Activated CD4-positive, alpha-beta memory T cell treated with anti-CD3 and anti-CD28 coated beads for 36 hours (primary cell): ENCODE data around the gene SNRNP35. TPM values are rescaled to one million over a fixed set of nuclear protein-coding genes. Genes with fewer than 3 reads are reported as not detected.
"Not testable (repeated sequence)": the region's sequence is repeated elsewhere in the genome, so short reads cannot be mapped to it uniquely, and the experiment has no call there.

ENCODE experiments used
- CTCF ChIA-PET: fragments of 350-600 bp; sonication (Branson Sonifier 250); formaldehyde crosslinking; loops from one replicate; lab custom pipeline; 2021; ENCODE audit warnings: antibody characterized with exemption, inconsistent platforms; lab: Charles Lee
- POLR2A ChIA-PET: fragments of 350-600 bp; sonication (Branson Sonifier 250); formaldehyde crosslinking; loops from one replicate; lab custom pipeline; 2021; ENCODE audit warnings: antibody characterized with exemption; lab: Charles Lee
- DNase-seq: peaks from one replicate; pipeline ENCODE4 v3.0.0-alpha.2; 2020
- H3K27ac Mint-ChIP-seq: one replicate; pipeline ENCODE4 v1.8.0; 2021; ENCODE audit warnings: mixed read lengths
- H3K27me3 Mint-ChIP-seq: one replicate; pipeline ENCODE4 v1.8.0; 2021; ENCODE audit warnings: mixed read lengths
- H3K36me3 Mint-ChIP-seq: one replicate; pipeline ENCODE4 v1.8.0; 2021; ENCODE audit warnings: mixed read lengths
- H3K4me1 Mint-ChIP-seq: one replicate; pipeline ENCODE4 v1.8.0; 2021; ENCODE audit warnings: low read depth, mixed read lengths
- H3K4me3 Mint-ChIP-seq: one replicate; pipeline ENCODE4 v1.8.0; 2021; ENCODE audit warnings: mild to moderate bottlenecking, mixed read lengths
- H3K9me3 Mint-ChIP-seq: one replicate; pipeline ENCODE4 v1.8.0; 2021; ENCODE audit warnings: mixed read lengths
- intact Hi-C: fragments of 100-400 bp; cut with micrococcal nuclease; formaldehyde crosslinking; loops from one replicate; pipeline ENCODE4 v1.15.1; 2023
- total RNA-seq, 2 experiments: library from RNA; stranded (reverse); gene quantifications; one replicate each; pipeline ENCODE4 v1.2.3, GENCODE V29; 2021

SNRNP35 gene
- total RNA-seq, 2 experiments from 2014 or later = 28.6 to 30.6 TPM

GRCh38 chr12:123492339-123493039, 34.5 kb downstream of the SNRNP35 start:
- H3K27ac Mint-ChIP-seq, H3K27me3 Mint-ChIP-seq, H3K9me3 Mint-ChIP-seq, H3K4me3 Mint-ChIP-seq, DNase-seq, POLR2A ChIA-PET, CTCF ChIA-PET, H3K4me1 Mint-ChIP-seq, H3K36me3 Mint-ChIP-seq, intact Hi-C loops: not testable (repeated sequence)

DNA sequence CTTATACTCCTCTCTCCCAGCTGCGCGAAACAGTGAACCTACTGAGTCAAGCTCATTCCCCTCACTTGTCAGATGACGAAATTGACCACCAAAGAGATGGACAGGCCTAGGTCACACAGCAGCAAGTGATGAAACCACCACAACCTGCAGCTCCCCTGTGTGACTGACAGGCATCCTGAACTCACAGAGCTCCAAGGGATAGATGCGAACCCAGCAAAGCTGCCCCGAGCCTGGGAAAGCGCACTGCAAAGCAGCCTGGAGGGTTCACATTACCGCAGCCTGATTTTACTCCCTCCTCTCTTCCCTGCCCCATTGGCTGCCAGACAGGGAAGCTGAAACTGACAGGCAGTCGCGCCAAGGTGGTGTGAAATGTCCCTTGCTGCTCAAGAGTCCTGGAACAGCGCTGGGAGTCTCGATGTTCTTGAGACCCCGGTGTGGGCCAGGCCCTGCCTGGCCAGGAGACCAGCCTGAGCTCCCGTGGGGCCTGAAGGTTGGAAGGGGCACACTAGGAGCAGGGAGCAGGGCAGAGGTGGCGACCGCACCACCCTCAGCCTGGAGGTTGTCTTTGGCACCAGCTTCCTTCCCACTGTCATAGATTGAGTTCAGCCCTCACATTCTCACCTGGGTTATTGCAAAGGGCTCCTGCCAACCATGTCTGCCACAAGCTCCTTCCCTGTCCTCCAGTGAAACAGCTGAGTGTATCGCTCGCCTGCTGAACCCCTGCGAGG, 36.3 kb downstream of the SNRNP35 start:
- Mint-ChIP-seq H3K9me3 (no peaks in the 10 kb centered on the region), H3K36me3 (no peaks in the 10 kb centered on the region), H3K27ac (no peak overlapping the region), H3K27me3 (no peaks in the 10 kb centered on the region), H3K4me1 (no peaks in the 10 kb centered on the region), H3K4me3 (no peak overlapping the region)
- ChIA-PET CTCF (no interaction called here), POLR2A (interaction anchor here (0.5 to 0.6 kb wide), 2 partner anchors 16 to 910 kb away, joined by 3 to 4 read pairs; no protein-coding TSS in a partner anchor)
- intact Hi-C loops = no loop called here
- no peak for DNase-seq

GRCh38 chr12:123497065-123497464, 39.1 kb downstream of the SNRNP35 start:
- no peaks in the 10 kb centered on the region for H3K9me3 Mint-ChIP-seq
- H3K27ac Mint-ChIP-seq = no peak overlapping the region
- H3K27me3 Mint-ChIP-seq = no peaks in the 10 kb centered on the region
- POLR2A ChIA-PET = no interaction called here
- CTCF ChIA-PET = no interaction called here
- intact Hi-C loops = no loop called here
- H3K36me3 Mint-ChIP-seq = no peaks in the 10 kb centered on the region
- H3K4me3 Mint-ChIP-seq = no peak overlapping the region
- H3K4me1 Mint-ChIP-seq = no peaks in the 10 kb centered on the region
- no peak for DNase-seq

DNA sequence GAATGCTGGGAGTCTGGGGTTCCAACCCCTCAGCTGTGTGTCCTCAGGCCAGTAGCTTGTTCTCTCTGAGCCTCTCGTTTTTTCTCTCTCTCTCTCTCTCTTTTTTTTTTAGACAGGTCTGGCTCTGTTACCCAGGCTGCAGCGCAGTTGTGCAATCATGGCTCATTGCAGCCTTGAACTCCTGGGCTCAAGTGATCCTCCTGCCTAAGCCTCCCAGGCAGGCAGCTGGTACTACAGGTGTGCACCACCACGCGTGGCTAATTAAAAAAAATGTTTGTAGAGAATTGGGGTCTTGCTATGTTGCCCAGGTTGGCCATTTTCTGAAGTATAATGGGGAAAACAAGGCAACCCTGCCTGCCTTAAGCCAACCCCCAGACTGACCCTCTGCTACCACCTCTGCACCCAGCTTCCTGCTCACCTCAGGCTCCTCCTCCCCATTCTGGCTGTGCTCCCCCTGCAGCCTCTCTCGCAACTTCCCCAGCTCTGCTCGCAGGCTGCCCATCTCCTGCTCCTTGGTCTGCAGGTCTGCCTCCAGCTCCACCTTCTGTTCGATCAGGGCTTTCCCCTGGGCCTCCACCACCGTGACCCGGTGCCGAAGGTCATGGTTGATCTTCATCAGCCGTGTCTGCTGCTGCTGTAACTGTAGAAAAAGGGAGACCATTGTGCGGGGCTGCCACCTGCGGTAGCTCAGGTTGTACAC, 40.3 kb downstream of the SNRNP35 start:
- Mint-ChIP-seq H3K27ac (no peak overlapping the region), H3K36me3 (no peaks in the 10 kb centered on the region), H3K27me3 (no peaks in the 10 kb centered on the region), H3K4me3 (no peak overlapping the region), H3K9me3 (no peaks in the 10 kb centered on the region), H3K4me1 (no peaks in the 10 kb centered on the region)
- ChIA-PET CTCF (no interaction called here), POLR2A (interaction anchor here (0.6 kb wide), 1 partner anchor 93 kb away, joined by 6 read pairs; no protein-coding TSS in a partner anchor)
- peak; percentile 11 for DNase-seq
- intact Hi-C loops = no loop called here

GRCh38 chr12:123499332-123499731, 41.4 kb downstream of the SNRNP35 start:
- no peak overlapping the region for H3K27ac Mint-ChIP-seq

DNA sequence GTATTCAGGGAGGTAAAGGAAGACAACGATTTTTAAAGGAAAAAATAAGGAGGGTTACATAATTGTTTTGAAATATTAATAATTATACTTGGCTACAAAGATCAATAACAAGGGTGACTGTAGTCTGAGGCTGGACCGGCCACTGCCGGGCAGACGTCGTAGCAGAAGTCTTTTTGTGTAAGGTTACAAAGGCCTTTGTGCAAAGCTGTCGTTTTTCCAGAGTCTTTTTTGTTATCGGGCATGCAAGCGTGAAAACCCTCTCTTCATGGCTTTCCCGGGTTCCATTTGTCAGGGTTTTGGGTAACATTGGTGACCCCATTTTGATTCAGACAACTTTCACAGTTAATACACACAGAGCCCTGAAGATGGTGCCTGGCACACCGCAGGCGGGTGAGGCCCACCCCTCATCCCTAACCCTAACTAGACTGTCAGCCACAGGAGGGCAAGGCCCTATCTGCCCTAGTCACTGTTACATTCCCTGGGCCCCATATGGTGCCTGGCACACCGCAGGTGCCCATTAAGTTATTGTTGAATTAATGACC, 44.3 kb downstream of the SNRNP35 start:
- Mint-ChIP-seq H3K27ac (no peak overlapping the region), H3K4me3 (no peak overlapping the region), H3K4me1 (no peaks in the 10 kb centered on the region), H3K9me3 (no peaks in the 10 kb centered on the region), H3K36me3 (no peaks in the 10 kb centered on the region), H3K27me3 (no peaks in the 10 kb centered on the region)
- ChIA-PET POLR2A (no interaction called here), CTCF (no interaction called here)
- DNase-seq = no peak
- intact Hi-C loops = no loop called here

More at GRCh38 chr12:123499332-123499731, 41.4 kb downstream of the SNRNP35 start:
- intact Hi-C loops = no loop called here
- no peak for DNase-seq
- POLR2A ChIA-PET = no interaction called here
- Mint-ChIP-seq H3K4me3 (no peak overlapping the region), H3K36me3 (no peaks in the 10 kb centered on the region), H3K9me3 (no peaks in the 10 kb centered on the region), H3K4me1 (no peaks in the 10 kb centered on the region), H3K27me3 (no peaks in the 10 kb centered on the region)
- CTCF ChIA-PET = no interaction called here

DNA sequence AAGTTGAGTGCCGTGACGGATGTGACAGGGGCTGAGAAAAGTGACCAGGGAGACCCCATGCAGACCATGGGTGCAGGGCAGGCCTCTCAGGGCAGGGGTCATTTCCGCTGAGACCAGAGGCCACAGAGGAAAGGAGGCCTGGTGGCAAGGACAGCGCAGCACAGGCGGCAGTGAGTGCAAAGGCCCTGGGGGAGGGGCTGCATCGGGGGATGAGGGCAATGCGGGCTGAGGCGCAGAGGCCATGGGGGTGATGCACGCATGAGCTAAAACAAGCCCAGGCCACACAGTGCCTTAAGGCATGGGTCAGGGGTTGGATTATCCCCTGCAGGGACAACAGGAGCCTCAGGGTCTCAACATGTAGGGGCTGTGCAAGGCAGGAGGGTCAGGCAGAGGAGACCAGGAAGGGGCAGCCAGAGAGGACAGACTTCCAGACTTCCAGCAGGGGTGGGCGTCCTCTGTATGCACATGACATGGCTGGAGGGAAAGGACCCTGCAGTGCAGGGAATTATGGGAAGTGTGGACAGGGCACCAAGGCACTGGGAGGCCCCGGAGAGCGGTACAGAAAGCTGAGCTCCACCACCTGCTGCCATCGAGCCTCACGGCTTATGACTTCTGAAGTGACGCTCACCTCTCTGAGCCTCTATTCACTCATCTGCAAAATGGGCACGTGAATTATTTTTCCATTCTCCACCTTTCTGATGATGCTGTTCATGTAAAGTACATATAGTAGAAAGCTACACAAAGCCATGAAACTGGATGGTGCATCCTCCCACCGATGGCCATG, 48.3 kb downstream of the SNRNP35 start:
- intact Hi-C loops = no loop called here
- CTCF ChIA-PET = no interaction called here
- no peaks in the 10 kb centered on the region for H3K36me3 Mint-ChIP-seq
- H3K4me3 Mint-ChIP-seq = no peak overlapping the region
- no peaks in the 10 kb centered on the region for H3K4me1 Mint-ChIP-seq
- H3K9me3 Mint-ChIP-seq = no peaks in the 10 kb centered on the region
- no peak overlapping the region for H3K27ac Mint-ChIP-seq
- H3K27me3 Mint-ChIP-seq = no peaks in the 10 kb centered on the region
- no peak for DNase-seq
- POLR2A ChIA-PET = no interaction called here

GRCh38 chr12:123506843-123507236, 48.9 kb downstream of the SNRNP35 start:
- intact Hi-C loops = no loop called here
- H3K4me1 Mint-ChIP-seq = no peaks in the 10 kb centered on the region
- no peak overlapping the region for H3K4me3 Mint-ChIP-seq
- no peaks in the 10 kb centered on the region for H3K27me3 Mint-ChIP-seq
- no peak overlapping the region for H3K27ac Mint-ChIP-seq
- CTCF ChIA-PET = no interaction called here
- POLR2A ChIA-PET = no interaction called here
- no peak for DNase-seq
- H3K36me3 Mint-ChIP-seq = no peaks in the 10 kb centered on the region
- no peaks in the 10 kb centered on the region for H3K9me3 Mint-ChIP-seq

- ChIA-PET POLR2A (no interaction called here), CTCF (no interaction called here)
- Mint-ChIP-seq H3K27ac (no peak overlapping the region), H3K36me3 (peaks cover 6% of the 10 kb centered on the region), H3K4me1 (no peaks in the 10 kb centered on the region), H3K27me3 (no peaks in the 10 kb centered on the region), H3K4me3 (no peak overlapping the region), H3K9me3 (no peaks in the 10 kb centered on the region)
- DNase-seq = no peak
- intact Hi-C loops = no loop called here
Measured at GRCh38 chr12:123512838-123513665, 55.1 kb downstream of the SNRNP35 start.

- Mint-ChIP-seq H3K27me3 (no peaks in the 10 kb centered on the region), H3K9me3 (no peaks in the 10 kb centered on the region), H3K4me3 (no peak overlapping the region), H3K27ac (no peak overlapping the region), H3K4me1 (no peaks in the 10 kb centered on the region), H3K36me3 (peaks cover 7% of the 10 kb centered on the region)
- no peak for DNase-seq
- ChIA-PET POLR2A (no interaction called here), CTCF (no interaction called here)
- intact Hi-C loops = no loop called here
Measured at GRCh38 chr12:123513805-123514204, 55.9 kb downstream of the SNRNP35 start.

- H3K27ac Mint-ChIP-seq, intact Hi-C loops, H3K36me3 Mint-ChIP-seq, DNase-seq, CTCF ChIA-PET, H3K27me3 Mint-ChIP-seq, H3K9me3 Mint-ChIP-seq, POLR2A ChIA-PET, H3K4me1 Mint-ChIP-seq, H3K4me3 Mint-ChIP-seq: not testable (repeated sequence)
Measured at GRCh38 chr12:123514582-123515221, 56.8 kb downstream of the SNRNP35 start.
